Breast epithelium (tissue), 3 donors: ENCODE data around the gene GCDH.

ENCODE experiments used
- CTCF ChIP-seq, 3 donors: fragments of 450-650 bp; IDR thresholded peaks; one replicate each; pipeline ENCODE4 v1.5.1; 2016 to 2017; ENCODE audit warnings: antibody characterized with exemption in 3 of 3, mild to moderate bottlenecking in 3 of 3, moderate library complexity in 3 of 3
- POLR2A ChIP-seq: fragments of 450-650 bp; IDR thresholded peaks from one replicate; pipeline ENCODE4 v1.6.1; 2016; ENCODE audit warnings: antibody characterized with exemption, mild to moderate bottlenecking, moderate library complexity
- POLR2AphosphoS5 ChIP-seq, 3 donors: sonication (generic); formaldehyde crosslinking; IDR thresholded peaks; one replicate each; pipeline ENCODE4 v1.6.1; 2017; ENCODE audit warnings: antibody characterized with exemption in 3 of 3

- no peak for TF ChIP-seq CTCF (IDR thresholded peaks at IDR 0.05)
- TF ChIP-seq POLR2A, result peak; percentile 31
- TF ChIP-seq POLR2AphosphoS5 (IDR thresholded peaks at IDR 0.05), result peak; percentile 83 to 98 (median 95)
Measured at GRCh38 chr19:12933287-12934072, 42.5 kb downstream of the GCDH start, which contains the start of gene FARSA.
